GM21825 (cell line): ENCODE results near the gene ASH1L.
"Not testable (repeated sequence)": the region's sequence is repeated elsewhere in the genome, so short reads cannot be mapped to it uniquely, and the experiment has no call there.

Source experiments
- ATAC-seq: cut with Tn5 transposase; IDR thresholded peaks from one replicate; pipeline ENCODE4 v1.9.1; 2021; ENCODE audit warnings: mild to moderate bottlenecking, moderate library complexity; ENCODE audit not compliant: unreplicated experiment

ASH1L gene

DNA sequence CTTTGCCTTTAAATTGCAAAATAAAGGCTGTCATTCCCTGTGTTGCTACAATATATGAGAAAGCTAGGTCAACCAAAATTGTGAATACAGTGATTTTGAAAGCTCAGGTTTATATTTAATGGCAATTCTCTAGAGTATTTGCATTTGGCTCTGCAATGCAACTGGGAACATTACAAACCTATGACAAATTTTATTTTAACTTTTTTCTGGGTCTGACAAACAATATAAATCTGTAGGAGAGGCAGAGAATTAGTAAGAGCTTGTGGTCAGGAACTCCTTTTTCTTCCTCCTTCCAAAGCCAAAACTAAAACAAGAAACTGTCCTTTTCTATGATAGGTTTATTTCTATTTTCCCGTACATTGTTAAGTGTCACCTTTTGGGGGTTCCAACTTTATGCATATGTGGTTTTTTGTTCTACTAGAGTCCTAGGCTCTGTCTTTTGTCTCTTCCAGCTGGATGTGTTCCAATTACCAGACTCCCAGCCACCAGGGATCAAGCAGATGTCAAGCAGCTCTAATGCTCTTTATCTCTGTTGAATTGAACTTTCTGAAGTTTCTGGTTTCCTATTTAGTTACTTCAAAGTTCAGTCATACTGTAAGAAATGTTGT is 106.9 kb downstream of the ASH1L start:
- no peak for ATAC-seq

DNA sequence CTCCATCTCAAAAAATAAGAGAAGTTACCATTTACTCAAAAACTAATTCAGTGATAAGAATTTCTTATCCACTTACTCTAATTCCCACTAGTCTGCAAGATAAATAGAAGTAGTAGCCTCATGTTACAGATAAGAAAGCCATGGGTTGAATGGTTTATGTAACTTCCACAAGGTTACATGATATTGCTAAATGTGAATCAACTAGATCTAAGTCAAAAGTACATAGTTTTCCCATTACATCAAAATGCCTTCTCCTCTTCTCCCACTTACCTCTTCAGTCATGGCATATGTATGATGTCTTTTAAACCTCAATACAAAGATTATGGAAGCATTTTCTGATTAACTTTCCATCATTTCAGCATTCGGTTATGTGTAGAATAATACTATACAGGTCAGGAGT is 108.5 kb downstream of the ASH1L start:
- no peak for ATAC-seq

DNA sequence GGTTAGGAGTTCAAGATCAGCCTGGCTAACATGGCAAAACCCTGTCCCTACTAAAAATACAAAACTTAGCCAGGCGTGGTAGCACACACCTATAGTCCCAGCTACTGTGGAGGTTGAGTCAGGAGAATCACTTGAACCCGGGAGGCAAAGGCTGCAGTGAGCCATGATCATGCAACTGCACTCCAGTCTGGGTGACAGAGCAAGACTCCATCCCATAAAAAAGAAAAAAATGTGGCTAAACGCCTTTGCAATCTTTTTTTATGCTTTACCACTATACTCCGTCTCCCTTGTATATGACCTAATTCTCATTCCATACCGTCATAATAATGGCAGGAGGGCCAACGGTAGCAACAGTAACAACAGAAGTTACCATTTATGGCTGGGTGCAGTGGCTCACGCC is 109.5 kb downstream of the ASH1L start:
- ATAC-seq, result no peak

DNA sequence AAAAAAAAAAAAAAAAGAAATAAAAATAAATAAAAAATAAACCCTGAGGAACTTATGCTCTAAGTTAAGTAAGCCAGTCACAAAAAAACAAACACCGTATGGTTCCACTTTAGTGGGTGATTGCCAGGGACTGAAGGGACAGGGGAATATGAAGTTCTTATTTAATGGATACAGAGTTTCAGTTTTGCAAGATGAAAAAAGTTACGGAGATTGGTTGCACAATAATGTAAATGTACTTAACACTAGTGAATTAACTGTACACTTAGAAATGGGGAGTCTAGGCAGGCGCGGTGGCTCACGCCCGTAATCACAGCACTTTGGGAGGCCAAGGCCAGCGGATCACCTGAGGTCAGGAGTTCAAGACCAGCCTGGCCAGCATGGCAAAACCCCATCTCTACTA is 111.4 kb downstream of the ASH1L start:
- no peak for ATAC-seq

GRCh38 chr1:155442431-155442830 is 120.2 kb downstream of the ASH1L start:
- not testable (repeated sequence) for ATAC-seq

- no peak for ATAC-seq
Observed at GRCh38 chr1:155437405-155437804, 125.2 kb downstream of the ASH1L start.

GRCh38 chr1:155433831-155434389 is 128.7 kb downstream of the ASH1L start:
- not testable (repeated sequence) for ATAC-seq

DNA sequence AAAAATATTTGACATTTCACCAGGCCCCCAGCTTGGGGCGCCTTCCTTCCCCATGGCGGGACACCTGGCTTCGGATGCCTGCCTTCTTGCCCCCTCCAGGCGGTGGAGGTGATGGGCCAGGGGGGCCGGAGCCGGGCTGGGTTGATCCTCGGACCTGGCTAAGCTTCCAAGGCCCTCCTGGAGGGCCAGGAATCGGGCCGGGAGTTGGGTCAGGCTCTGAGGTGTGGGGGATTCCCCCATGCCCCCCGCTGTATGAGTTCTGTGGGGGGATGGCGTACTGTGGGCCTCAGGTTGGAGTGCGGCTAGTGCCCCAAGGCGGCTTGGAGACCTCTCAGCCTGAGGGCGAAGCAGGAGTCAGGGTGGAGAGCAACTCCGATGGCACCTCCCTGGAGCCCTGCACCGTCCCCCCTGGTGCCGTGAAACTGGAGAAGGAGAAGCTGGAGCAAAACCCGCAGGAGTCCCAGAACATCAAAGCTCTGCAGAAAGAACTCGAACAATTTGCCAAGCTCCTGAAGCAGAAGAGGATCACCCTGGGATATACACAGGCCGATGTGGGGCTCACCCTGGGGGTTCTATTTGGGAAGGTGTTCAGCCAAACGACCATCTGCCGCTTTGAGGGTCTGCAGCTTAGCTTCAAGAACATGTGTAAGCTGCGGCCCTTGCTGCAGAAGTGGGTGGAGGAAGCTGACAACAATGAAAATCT is 129.3 kb downstream of the ASH1L start:
- not testable (repeated sequence) for ATAC-seq

DNA sequence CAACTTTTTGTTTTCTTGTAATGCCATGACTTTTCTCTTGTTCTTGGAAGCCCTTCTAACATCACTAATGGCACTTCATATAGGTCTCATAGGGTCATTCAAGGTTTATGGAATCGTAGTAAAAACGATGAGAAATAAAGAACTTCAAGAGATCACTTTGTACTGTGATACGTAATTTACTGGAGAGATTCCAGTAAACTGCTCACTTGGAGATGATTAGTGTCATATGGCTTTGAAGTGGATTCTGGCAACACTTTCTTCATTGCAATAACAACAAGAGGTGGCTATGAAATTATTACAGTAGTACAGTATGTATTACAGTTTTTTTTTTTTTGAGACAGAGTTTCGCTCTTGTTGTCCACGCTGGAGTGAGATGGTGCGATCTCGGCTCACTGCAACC is 138.5 kb downstream of the ASH1L start:
- ATAC-seq, result no peak

DNA sequence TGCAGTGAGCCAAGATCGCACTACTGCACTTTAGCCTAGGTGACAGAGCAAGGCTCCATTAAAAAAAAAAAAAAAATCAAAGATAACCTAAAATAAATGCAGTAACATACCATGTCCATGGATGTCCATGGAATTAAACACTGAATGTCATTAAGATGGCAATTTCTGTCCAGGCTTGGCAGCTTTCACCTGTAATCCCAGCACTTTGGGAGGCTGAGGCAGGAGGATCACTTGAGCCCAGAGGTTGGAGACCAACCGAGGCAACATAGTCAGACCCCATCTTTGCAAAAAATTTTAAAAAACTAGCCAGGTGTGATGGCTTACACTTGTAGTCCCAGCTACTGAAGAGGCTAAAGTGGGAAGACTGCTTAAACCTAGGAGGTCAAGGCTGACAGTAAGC is 141.8 kb downstream of the ASH1L start:
- no peak for ATAC-seq

- not testable (repeated sequence) for ATAC-seq
Observed at GRCh38 chr1:155411840-155412239, 150.8 kb downstream of the ASH1L start.

DNA sequence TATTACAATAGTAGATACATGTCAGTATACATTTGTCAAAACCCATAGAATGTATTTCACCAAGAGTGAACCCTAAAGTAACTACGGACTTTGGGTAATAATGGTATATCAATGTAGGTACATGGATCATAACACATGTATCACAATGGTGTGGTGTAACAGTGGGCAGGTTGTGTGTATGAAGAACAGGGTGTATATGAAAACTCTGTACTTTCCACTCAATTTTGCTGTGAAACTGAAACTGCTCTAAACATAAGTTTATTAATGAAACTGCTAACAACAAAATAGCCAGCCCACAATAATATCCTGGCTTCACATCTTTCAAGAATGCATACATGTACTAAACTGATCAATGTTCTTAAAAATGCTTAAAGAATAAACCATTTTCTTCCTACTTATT is 151.7 kb downstream of the ASH1L start:
- ATAC-seq, result no peak

- ATAC-seq, result no peak
Observed at GRCh38 chr1:155396874-155397476, 165.6 kb downstream of the ASH1L start.

DNA sequence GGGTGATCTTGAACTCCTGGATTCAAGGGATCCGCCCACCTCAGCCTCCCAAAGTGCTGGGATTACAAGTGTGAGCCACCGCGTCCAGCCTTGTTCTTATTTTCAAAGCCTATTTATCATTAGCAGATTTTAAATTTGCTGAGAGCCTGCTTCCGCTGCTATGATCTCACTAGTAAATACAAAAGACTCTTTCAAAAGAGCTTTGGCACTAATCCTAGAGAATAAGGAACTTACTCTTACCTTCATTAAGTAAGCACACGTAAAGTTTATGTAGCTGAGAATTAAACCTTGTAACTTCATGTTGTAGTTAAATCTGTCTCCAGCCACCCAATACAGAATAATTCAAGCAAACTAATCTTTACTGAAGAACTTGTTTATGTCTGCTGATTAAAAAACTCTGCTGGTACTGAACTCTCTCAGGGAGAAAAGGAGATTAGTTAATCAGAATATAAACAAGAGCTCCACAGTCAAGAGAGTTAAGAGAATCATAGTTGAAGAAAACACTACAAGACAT is 169.6 kb downstream of the ASH1L start:
- ATAC-seq, result no peak

DNA sequence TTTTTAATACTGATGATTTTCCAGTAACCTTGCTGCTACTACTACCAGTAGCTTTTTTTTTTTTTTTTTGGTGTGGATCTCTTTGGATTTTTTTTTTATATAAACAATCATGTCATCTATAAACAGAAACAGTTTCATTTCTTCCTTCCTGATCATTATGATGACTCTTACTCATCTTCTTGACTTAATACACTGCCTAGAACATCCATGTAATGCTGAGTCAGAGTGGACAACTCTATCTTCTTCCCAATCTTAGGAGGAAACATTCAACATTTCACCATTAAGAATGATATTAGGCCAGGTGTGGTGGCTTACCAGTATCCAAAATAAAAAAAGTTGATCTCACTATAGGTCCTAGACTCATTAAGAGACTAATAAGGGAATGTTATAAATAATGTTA is 172.8 kb downstream of the ASH1L start:
- ATAC-seq, result no peak

DNA sequence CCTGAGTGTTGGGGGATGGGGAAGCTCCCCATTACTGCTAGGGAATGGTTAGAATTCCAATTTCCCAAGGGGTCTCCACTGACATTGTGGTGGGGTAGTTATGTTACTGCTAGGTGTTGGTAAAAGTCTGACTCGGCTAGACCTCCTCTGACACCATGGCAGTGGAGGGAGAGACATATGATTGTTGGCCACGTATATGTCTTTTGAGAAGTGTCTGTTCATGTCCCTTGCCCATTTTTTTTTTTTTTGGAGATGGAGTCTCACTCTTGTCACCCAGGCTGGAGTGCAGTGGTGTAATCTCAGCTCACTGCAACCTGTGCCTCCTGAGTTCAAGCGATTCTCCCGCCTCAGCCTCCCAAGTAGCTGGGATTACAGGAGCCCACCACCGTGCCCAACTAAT is 176.8 kb downstream of the ASH1L start:
- not testable (repeated sequence) for ATAC-seq

DNA sequence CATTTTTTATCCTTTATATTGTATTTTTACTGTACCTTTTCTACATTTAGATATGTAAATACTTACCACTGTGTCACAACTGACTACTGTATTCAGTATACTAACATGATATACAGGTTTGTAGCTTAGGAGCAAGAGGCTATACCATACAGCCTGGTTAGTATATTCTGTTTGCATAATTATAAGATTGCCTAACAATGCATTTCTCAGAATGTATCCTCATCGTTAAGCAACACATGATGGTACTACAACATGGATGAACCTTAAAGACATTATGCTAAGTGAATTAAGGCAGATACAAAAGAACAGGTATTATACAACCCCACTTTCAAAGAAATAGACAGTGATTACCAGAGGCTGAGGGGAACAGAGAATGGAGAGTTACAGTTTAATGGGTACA is 179.2 kb downstream of the ASH1L start:
- ATAC-seq, result no peak

- no peak for ATAC-seq
Observed at GRCh38 chr1:155379631-155380090, 182.9 kb downstream of the ASH1L start.

- ATAC-seq, result no peak
Observed at GRCh38 chr1:155379180-155379579, 183.4 kb downstream of the ASH1L start.

DNA sequence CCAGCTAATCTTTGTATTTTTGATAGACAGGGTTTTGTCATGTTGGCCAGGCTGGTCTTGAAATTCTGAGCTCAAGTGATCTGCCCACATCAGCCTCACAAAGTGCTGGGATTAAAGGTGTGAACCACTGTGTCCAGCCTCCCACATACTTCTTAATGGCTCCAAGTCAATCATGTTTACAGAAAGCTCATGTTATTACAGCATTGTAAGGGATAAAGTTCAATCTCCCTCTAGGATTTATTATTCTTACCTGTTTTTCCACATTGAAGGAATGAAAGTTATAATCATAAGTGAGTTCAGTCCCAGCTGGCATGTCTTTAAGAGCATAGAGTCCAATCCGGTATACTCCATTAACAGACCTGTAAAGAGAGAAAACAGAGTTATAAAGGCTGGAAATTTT is 202.6 kb downstream of the ASH1L start:
- no peak for ATAC-seq

- ATAC-seq, result no peak
Observed at GRCh38 chr1:155352631-155353030, 210.0 kb downstream of the ASH1L start.

- ATAC-seq, result no peak
Observed at GRCh38 chr1:155342842-155343241, 219.8 kb downstream of the ASH1L start.
